ENCODE data around the gene PRLR. TPM values are rescaled to one million over a fixed set of nuclear protein-coding genes. Genes with fewer than 3 reads are reported as not detected.

PRLR gene
- total and polyA plus RNA-seq, 10 of the 15 experiments (the other 5 are each of a cell fraction or from before 2014, with no cell fraction given), result 0.03 to 8.1 (median 0.20) TPM

GRCh38 chr5:35197351-35197750 lies 32.9 kb downstream of the PRLR start:
- ATAC-seq (no peak), DNase-seq (ENCODE audit: low read depth, low spot score) (no peak), FAIRE-seq (no peak)
- intact Hi-C loops (cut with micrococcal nuclease; ENCODE audit: unreplicated experiment) (no loop called here), in situ Hi-C loops (cut with MboI) (no loop called here)
- H4K20me1 ChIP-seq (ENCODE audit: control insufficient read depth, insufficient read depth), result no peaks in the 10 kb centered on the region
- POLR2A ChIA-PET, result interaction anchor here (0.8 kb wide), 1 partner anchor 13 kb away, joined by 3 read pairs; no protein-coding TSS in a partner anchor
- no peaks in the 10 kb centered on the region for H3K27me3 ChIP-seq (replicated peaks in 1 of 2; ENCODE audit: control insufficient read depth in 2 of 2, insufficient read depth in 2 of 2, low read length in 1 of 2)
- peaks cover 15% of the 10 kb centered on the region for H3K4me1 ChIP-seq (ENCODE audit: control insufficient read depth, insufficient read depth, low read length)
- no peak overlapping the region for H3K27ac ChIP-seq (ENCODE audit: control insufficient read depth, insufficient read depth)
- RAD21 ChIA-PET (ENCODE audit: unreplicated experiment), result interaction anchor here (2.6 kb wide), 1 partner anchor 15 kb away, joined by 9 read pairs; no protein-coding TSS in a partner anchor
- no peaks in the 10 kb centered on the region for H3K9me3 ChIP-seq (replicated peaks; ENCODE audit: control insufficient read depth, insufficient read depth, low read length)
- no peak overlapping the region for H3K4me2 ChIP-seq (ENCODE audit: control insufficient read depth, insufficient read depth)
- H3K36me3 ChIP-seq (ENCODE audit: control insufficient read depth in 2 of 2, insufficient read depth in 2 of 2, low read length in 1 of 2), result no peaks in the 10 kb centered on the region
- no peak overlapping the region for H3K4me3 ChIP-seq
- 21% methylated on average over 3 of the region's 3 CpGs for WGBS (ENCODE audit: insufficient coverage, insufficient replicate concordance, low lambda C conversion rate, missing lambda C conversion rate)
- H2AFZ ChIP-seq (ENCODE audit: control insufficient read depth, low read depth, low read length), result no peak overlapping the region
- TF ChIP-seq, protein P1, sequence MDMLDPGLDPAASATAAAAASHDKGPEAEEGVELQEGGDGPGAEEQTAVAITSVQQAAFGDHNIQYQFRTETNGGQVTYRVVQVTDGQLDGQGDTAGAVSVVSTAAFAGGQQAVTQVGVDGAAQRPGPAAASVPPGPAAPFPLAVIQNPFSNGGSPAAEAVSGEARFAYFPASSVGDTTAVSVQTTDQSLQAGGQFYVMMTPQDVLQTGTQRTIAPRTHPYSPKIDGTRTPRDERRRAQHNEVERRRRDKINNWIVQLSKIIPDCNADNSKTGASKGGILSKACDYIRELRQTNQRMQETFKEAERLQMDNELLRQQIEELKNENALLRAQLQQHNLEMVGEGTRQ (IDR thresholded peaks at IDR 0.05; ENCODE audit: borderline replicate concordance, low read depth, low read length), result no peak
- no peak for TF ChIP-seq BCL11A (IDR thresholded peaks at IDR 0.05; ENCODE audit: low read depth, low read length)
- no peak for TF ChIP-seq E2F8 (IDR thresholded peaks at IDR 0.05; ENCODE audit: low read depth, partially characterized antibody)
- TF ChIP-seq, protein P2, sequence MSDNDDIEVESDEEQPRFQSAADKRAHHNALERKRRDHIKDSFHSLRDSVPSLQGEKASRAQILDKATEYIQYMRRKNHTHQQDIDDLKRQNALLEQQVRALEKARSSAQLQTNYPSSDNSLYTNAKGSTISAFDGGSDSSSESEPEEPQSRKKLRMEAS (IDR thresholded peaks at IDR 0.05; ENCODE audit: low read depth, low read length), result no peak
- TF ChIP-seq ZNF384 (IDR thresholded peaks at IDR 0.05; ENCODE audit: borderline replicate concordance, low read depth, low read length), result no peak
- TF ChIP-seq NFXL1 (IDR thresholded peaks at IDR 0.05; ENCODE audit: borderline replicate concordance), result no peak
- no peak for TF ChIP-seq RBBP5 (conservative IDR thresholded peaks at IDR 0.05)
- TF ChIP-seq HCFC1 (IDR thresholded peaks at IDR 0.05; ENCODE audit: low read length), result no peak
- no peak for TF ChIP-seq NFYA (IDR thresholded peaks at IDR 0.05; ENCODE audit: borderline replicate concordance, low read depth, low read length)
- TF ChIP-seq RCOR1 (conservative IDR thresholded peaks at IDR 0.05; ENCODE audit: low read depth, low read length), result no peak
- TF ChIP-seq EGR1 (IDR thresholded peaks at IDR 0.05; ENCODE audit: borderline replicate concordance in 1 of 2, low read depth in 2 of 2, low read length in 2 of 2), result no peak
- TF ChIP-seq EED (IDR thresholded peaks at IDR 0.05; ENCODE audit: low read depth), result no peak
- TF ChIP-seq MEF2B (IDR thresholded peaks at IDR 0.05; ENCODE audit: partially characterized antibody, poor library complexity, severe bottlenecking), result no peak
- no peak for TF ChIP-seq SMC3 (IDR thresholded peaks at IDR 0.05; ENCODE audit: borderline replicate concordance, low read length)
- CTCF ChIA-PET, result interaction anchor here (1.0 to 1.5 kb wide), 3 partner anchors 14 to 239 kb away, joined by 3 to 6 read pairs (median 4); no protein-coding TSS in a partner anchor
- H3K79me2 ChIP-seq (ENCODE audit: control insufficient read depth, insufficient read depth, low read length), result no peaks in the 10 kb centered on the region
- BruUV-seq (replicated peaks), result no TSS peak
- no peak overlapping the region for H3K9ac ChIP-seq (ENCODE audit: control insufficient read depth, insufficient read depth, low read length)
- SMC1A ChIA-PET (ENCODE audit: uncharacterized antibody, unreplicated experiment), result interaction anchor here (0.6 to 2.6 kb wide), 5 partner anchors 14 to 107 kb away, joined by 3 to 23 read pairs (median 6); no protein-coding TSS in a partner anchor
